ENCODE results near the gene PDILT.

The PDILT gene

DNA sequence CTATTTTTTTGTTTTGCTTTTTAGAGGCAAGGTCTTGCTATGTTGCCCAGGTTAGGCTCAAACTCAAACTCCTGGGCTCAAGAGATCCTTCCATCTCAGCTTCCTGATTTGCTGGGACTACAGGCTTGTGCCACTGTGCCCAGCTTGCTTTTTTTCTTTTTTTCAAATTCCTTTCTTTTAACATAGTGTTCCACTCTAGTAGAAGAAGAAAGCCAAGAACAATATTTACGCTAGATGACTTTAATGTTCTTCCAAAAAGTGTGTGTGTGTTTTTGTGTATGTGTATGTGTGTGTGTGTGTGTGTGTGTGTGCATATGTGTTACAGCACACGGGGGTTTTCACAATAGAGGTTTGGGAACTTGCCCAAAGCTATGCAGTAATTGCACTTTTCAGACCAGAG, 41.3 kb downstream of the PDILT start:
- no peak for DNase-seq (ENCODE audit: low spot score)

DNA sequence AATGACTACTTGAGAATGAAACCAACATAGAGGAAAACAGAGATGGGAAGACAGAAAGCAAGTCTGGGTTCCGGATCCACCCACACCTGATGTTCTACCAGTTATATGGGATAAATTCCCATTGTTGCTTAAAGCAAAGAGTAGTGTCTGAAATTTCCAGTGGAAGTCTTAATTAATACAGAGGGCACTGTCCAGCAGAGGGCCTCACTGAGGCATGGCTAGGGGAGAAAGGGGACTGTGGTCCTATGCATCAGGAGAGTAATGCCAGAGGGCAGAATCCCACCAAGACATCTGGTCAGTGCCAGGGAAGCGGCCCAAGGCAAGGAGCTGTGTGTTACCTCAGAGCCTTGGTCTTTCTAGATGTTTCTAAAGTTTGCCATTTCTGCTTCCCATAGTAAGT, 44.5 kb downstream of the PDILT start:
- no peak for DNase-seq (ENCODE audit: low spot score)

DNA sequence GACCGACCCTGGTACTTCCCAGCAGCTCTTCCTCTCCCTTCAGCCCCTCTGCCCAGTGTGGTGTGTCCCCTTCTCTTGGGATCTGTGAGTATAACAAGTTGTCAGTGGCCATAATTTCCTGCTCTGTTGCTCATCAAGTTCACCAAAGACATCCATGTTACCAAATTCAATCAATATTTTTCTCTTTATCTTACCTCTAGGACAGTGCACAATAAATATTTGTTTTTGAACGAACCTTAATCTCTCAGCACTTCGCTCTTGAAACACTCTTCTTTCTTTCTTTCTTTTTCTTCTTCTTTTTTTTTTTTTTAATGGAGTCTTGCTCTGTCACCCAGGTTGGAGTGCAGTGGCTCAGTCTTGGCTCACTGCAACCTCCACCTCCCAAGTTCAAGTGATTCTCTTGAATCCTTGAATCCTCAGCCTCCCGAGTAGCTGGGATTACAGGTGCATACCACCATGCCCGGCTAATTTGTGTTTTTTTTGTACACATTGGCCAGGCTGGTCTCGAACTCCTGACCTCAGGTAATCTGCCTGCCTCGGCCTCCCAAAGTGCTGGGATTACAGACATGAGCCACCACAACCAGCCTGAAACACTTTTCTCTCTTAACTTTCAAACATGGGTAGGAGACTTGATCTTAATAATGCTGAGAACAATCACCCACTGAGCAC, 49.3 kb downstream of the PDILT start:
- no peak for DNase-seq (ENCODE audit: low spot score)

- no peak for DNase-seq (ENCODE audit: low spot score)
Observed at GRCh38 chr16:20353379-20353778, 51.2 kb downstream of the PDILT start.

- no peak for DNase-seq (ENCODE audit: low spot score)
Observed at GRCh38 chr16:20352615-20353014, 51.9 kb downstream of the PDILT start, which contains the start of gene UMOD. TSS of gene UMOD (minus strand) at chr16:20352715. CDS start at chr16:20350737, 1,978 bp downstream.

- DNase-seq (ENCODE audit: low spot score) = no peak
Observed at GRCh38 chr16:20349615-20350014, 54.9 kb downstream of the PDILT start.

GRCh38 chr16:20348365-20349185, 56.0 kb downstream of the PDILT start:
- DNase-seq (ENCODE audit: low spot score) = no peak

- no peak for DNase-seq (ENCODE audit: low spot score)
Observed at GRCh38 chr16:20347666-20348364, 56.7 kb downstream of the PDILT start.

DNA sequence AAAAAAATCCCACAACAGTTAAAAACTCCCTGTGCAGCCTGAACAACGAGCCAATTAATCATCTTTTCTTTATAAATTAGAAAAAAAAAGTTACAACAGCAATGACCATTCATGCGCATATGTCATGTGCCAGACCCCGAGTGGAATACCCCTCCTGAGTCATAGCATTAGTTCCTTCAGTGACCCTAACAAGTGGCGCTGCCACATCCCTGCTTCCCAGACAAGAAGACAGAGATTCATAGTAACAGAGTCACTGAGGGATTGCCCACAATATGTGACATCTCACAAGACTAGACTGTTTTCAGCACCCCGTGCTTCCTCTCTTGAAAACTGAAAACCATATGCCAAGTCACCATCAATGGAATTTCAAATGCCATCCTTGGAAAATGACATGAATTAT, 59.9 kb downstream of the PDILT start:
- DNase-seq (ENCODE audit: low spot score) = no peak

GRCh38 chr16:20339744-20340143, 64.8 kb downstream of the PDILT start:
- no peak for DNase-seq (ENCODE audit: low spot score)

GRCh38 chr16:20336955-20337354, 67.6 kb downstream of the PDILT start:
- DNase-seq (ENCODE audit: low spot score) = no peak

DNA sequence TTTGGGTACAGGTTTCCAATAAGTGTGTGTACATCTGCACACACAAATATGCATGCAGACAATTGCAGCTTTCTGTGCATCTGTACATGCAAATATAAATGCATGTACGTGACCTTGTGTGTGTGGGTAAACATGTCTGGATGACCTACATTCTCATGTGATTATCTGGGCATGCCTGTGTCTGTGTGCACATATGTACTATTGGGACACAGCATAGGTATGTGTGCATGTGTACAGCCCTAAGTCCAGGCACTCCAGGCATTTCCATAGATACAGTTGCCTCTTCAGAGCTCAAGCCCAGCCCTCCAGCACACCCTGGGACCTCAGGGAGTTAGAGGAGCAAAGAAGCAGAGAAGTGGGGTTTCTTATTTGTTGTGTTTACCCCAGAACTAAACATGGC, 70.1 kb downstream of the PDILT start:
- no peak for DNase-seq (ENCODE audit: low spot score)

DNA sequence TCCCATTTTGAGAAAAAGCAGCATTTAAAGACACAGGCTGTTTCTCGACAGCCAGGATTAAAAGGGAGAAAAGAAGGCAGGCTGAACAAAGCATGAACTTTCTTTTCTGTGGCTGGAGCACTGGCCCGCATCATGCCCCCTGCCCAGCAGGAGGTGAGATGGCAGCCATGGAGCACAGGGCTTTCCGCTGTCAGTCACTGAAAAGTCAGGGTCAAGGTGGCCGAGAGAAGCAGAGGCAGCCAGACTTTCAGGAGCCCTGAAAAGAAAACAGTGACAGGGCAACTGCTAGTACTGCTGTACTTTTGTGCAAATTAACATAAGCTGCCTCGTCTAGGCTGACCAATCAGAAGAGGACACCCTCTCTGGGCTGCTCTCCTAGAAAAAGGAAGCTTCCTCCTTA, 71.4 kb downstream of the PDILT start:
- DNase-seq (ENCODE audit: low spot score) = no peak

DNA sequence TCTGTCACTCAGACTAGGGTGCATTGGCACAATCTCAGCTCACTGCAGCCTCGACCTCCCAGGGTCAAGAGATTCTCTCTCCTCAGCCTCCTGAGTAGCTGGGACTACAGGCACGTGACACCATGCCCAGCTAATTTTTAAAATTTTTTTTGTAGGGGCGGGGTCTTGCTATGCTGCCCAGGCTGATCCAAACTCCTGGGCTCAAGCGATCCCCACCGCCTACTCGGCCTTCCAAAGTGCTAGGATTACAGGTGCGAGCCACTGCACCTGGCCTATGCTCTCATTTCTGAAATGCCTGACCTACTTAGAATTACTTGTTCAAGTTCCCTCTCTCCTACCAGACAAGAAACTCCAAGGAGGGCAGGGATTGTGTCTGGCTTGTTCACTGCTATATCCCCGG, 72.1 kb downstream of the PDILT start:
- no peak for DNase-seq (ENCODE audit: low spot score)

DNA sequence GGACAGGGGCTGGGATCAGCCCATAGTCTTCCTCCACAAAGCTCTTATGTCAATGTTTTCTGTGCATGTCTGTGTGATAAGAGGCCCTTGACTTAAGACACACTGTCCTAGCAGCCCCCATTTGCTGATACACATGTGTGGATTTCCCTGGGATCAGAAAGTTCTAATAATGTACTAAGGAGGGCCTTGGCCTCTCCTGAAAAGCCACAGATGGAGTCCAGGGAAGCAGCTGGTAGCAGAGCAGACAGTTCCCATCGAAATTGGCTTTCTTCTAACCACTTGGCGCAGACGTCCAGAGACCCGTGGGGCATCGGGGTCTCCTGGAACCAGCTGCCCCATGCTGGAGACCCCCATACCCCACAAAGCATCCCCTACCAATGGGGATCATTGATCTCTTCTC, 72.9 kb downstream of the PDILT start:
- no peak for DNase-seq (ENCODE audit: low spot score)

DNA sequence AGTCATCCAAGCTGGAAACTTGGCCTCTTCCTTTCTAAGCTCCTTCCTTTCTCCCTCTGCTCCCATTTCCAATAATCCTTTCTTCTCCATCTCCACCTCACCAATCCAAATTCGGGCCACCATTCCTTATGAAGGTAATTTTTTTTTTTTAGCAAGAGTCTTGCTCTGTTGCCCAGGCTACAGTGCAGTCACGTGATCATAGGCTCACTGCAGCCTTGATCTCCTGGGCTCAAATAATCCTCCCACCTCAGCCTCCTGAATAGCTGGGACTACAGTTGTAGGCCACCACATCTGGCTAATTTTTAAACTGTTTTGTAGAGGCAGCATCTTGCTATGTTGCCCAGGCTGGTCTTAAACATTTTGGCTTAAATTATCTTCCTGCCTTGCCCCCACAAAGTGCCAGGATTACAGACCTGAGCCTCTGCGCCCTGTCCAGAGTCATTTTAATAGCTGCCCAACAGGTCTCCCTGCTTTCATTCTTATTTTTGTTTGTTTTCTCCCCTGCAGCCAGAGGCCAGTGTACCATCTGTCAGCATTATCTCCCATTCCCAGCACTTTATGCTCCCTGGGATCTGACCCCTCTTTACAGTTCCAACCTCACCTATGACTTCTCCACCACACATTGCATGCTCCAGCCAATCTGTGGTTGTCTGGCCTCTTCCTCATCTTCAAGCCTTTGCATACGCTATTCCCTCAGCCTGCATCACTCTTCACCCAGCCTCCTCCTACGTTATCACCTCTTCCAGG, 75.0 kb downstream of the PDILT start:
- no peak for DNase-seq (ENCODE audit: low spot score)

DNA sequence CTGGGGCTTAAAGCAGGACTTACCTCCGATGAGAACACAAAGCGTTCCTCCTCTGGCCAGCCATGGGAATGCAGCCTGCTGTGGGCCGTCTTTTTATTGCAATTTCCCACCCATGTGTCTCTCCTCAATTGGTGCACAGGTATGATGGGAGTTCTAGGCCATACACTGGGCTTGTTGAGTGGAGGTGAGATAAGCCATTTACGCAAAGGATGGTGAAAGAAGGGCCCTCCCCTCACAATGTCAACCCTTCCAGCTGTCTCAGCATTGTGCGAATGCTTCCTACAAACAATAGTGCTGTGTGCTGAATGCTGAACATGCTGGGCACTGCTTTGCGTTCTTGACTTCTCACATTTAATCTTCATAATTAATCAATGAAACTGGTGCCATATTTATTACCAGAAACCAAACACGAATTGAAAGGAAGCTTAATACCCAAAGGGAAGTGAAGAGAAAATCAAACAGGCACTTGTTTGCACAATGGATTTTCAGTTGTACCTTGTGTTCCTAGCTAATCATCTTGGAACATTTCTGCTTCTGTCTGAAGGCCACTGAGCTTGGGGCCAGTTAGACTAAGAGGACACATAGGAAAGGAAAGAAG, 77.0 kb downstream of the PDILT start, which contains the start of gene GP2:
Gene GP2, minus strand, starts transcription at position 70 of the 598 bp plus-strand sequence. CDS start 1,082 bp downstream, outside the sequence.
- no peak for DNase-seq (ENCODE audit: low spot score)

GRCh38 chr16:20326321-20326720, 78.2 kb downstream of the PDILT start:
- DNase-seq (ENCODE audit: low spot score) = no peak

DNA sequence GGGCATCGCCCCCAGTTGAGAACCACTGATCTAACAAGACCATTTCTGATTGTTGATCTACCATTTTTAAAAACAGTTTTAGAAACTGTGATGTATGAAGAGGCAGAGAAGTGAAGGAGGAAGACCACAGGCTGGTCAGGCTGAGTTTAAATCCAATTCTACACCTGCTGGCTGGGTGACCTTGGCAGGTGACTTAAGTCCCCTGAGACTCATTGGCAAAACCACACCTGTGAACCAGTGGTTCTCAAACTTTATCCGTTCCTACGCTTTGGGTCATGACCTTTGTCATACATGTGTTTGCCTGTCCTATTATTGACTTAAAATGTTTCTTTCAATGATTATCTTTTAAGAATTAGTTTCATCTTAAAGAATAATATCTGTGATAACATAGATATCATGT, 79.5 kb downstream of the PDILT start:
- no peak for DNase-seq (ENCODE audit: low spot score)

GRCh38 chr16:20323591-20324117, 80.9 kb downstream of the PDILT start:
- DNase-seq (ENCODE audit: low spot score) = no peak

DNA sequence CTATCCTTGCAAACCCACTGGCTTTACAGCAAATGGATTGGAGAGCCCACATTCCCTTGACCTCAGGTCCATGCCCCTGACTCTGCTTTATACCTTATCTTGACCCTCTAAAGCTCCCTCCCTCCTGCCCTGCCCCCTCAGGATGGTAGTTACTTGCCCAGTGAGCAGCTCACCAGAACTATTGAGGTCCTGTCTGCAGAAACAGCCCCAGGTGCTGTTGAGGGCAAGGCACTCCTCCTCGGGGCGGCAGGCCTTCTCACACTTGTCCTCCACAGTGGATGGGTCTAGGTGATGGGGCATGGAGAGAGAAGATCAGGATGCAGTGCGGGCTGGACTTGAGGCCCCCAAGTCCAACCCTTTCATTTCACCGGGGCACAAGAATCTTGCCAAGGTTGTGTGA, 81.8 kb downstream of the PDILT start:
- DNase-seq (ENCODE audit: low spot score) = no peak

All from Ammon's horn (tissue), 1 donor.